Cortex of kidney (tissue), 1 donor: ENCODE measurements around the gene CCNL1.
"Not testable (repeated sequence)": the region's sequence is repeated elsewhere in the genome, so short reads cannot be mapped to it uniquely, and the experiment has no call there.

Experiments used
- DNase-seq: peaks from one replicate; lab custom pipeline; 2025; lab: John Stamatoyannopoulos, UW

CCNL1 gene

DNA sequence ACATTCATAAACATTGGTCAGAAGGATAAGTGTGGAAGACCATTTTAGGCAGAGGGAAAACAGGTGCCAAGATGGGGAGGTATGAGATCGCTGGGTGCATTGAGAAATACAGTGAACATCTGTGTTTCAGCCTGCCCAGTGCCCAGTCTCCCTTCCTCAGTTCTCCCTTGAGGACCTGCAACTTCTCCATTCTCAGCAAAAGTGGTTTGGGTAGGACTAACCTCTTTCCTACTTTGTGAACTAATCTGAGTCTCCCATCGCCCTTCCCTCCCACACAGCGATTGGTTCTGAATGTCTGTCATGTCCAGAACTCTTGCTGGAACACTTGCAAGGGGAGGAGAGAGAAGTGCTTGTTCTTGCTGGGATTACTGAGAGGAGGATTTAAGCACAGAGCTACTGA is 10.9 kb upstream of the CCNL1 start:
- no peak for DNase-seq

DNA sequence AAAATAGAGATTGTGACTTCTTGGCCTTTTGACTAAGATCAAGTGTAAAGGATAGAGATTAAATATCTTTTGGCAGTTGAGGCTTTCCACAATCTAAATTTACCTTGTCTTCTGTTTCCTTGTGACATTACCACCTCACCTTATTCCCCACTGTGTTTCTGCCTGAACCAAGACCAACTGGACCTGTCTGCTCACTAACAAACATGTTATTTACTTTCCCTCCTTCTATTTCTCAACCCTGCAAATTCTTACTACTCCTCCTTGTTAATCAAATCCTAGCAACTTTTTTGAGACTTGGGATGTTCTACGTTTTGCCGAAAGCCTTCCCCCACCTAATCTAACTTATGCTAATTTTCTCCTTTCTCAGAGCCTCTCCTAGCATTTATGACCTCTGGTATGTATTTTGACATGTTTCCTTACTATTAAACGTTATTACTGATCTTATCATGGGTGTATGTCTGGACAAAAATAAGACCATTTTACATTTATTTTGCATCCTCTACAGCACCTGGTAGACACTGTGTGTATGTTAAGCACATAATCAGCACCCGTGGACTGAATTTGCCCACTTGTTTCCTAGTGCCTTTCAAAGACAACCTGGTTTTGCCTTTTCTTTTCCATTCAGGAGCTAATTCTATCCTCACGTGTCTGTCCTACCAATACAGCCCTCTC is 7.6 kb upstream of the CCNL1 start:
- DNase-seq = no peak

GRCh38 chr3:157166561-157166960 is 6.6 kb upstream of the CCNL1 start:
- no peak for DNase-seq

GRCh38 chr3:157166115-157166514 is 6.2 kb upstream of the CCNL1 start:
- no peak for DNase-seq

GRCh38 chr3:157163217-157163953 is 3.4 kb upstream of the CCNL1 start:
- no peak for DNase-seq

GRCh38 chr3:157162620-157163019 is 2.7 kb upstream of the CCNL1 start:
- not testable (repeated sequence) for DNase-seq

GRCh38 chr3:157160658-157161424 is 894 bp upstream of the CCNL1 start:
- no peak for DNase-seq

GRCh38 chr3:157159037-157159761 is 748 bp downstream of the CCNL1 start:
- DNase-seq = no peak

GRCh38 chr3:157157836-157158235 is 2.1 kb downstream of the CCNL1 start:
- no peak for DNase-seq

GRCh38 chr3:157156837-157157635 is 2.9 kb downstream of the CCNL1 start:
- no peak for DNase-seq

- DNase-seq = no peak
These were observed 4.4 kb downstream of the CCNL1 start for GRCh38 chr3:157155591-157155990.

DNA sequence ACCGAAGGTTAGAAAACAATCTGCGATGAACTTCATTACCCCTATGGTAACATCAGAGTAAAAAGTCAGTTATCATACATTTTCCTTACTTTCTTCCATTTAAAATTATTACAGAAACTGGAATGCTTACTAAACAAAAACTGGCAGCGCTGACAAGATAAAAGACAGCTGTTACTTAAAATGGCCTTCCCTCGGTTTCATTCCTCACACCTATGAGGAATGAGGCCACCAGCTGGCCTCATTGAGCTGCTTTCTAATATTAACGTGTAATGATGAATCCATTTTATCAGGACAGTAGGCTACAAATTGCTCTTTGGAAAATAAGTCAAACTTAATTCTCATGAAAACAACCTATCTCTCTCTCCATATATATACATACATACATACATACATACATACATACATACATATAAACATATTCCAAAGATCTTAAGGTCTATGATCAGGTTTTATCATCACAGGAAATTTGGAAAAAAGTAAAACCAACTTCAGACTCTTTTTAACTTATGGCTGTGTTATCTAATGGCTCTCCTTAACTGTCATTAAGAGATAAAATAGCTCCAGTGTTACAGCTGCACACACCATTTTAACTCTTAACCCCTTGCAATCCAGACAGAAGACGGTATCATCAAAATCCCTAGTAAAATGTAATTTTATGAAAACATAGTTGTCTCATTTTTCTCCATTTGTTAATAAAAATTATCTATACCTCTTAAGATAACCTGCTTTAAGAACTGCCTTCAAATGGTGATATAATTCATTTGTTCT is 5.2 kb downstream of the CCNL1 start:
- DNase-seq = no peak

DNA sequence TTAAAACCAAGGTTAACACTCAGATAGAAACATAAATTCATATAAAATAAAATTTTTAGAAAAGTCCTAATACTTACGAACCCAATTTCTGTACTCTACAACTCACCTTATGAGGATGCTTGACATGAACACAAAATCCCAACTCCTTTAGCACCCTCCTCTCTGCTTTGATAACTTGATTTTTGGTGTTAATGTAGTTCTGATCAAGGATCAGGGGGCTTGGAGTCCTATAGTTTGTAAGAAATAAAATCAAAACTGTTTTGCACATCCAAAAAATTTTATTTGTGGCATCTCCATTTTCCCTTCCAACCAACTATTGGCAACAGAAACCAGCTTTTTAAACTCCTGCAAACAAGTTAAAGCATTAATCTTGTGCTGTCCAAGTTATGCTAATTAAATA is 7.0 kb downstream of the CCNL1 start:
- no peak for DNase-seq

DNA sequence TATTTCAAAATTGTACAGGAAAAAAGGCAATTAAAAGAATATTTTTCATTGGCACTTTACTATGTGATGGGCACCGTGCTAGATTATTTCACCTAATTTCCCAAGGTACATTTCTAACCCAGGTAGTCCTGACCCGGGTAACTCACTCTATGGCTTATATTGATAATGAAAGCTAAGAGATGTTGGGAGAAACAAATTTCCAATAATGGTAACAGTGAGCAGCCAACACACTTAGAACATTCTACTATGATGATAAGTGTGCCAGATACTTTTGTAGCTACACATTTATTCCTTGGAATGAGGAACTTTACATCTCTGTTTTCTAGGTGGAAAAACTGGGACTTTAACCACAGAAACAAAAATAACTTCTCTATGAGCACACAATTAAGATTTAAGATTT is 7.5 kb downstream of the CCNL1 start:
- no peak for DNase-seq

- DNase-seq = no peak
These were observed 8.3 kb downstream of the CCNL1 start for GRCh38 chr3:157151627-157152026.

DNA sequence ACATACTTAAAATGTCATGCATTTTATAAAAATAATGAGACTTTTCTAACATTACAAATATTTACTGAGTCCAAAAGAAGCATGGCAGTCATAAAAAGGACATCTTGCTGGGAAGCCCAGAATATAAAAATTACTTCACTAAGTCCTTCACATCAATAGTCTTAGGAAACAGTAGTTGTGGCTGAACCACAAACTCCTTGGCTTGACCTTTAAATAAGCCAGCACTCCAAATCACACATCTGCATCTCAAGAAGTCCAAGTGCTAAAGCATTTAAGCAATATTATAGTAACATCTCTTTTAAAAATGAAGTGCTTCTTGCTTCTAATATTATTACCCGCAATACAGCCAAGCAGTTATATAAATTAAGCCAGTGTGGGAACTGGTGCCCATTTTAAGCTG is 8.8 kb downstream of the CCNL1 start:
- DNase-seq = no peak

DNA sequence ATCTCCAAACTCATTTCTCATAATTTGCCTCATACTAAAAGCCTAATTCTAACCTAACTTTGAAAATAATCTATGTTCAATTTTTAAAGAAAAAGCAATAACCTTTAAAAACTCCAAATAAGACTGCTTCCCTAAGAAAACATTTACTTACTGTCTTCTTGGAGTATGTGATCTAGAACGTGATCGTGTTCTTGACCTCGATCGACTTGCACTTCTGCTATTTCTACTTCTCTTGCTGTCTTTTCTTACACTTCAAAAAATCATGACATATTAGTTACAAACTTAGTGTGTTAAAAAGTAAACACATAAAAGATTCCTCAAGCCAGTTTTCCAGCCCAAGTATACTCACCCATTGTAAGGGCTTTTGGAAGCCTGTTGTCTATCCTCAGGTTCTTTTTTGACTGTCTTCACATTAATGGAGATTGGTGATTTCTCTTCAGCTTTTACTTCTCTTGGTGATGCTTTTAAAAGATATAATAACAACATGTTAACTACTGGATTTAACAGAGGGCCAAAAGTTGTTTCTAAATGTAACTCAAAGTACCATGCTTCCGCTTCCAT is 10.7 kb downstream of the CCNL1 start:
- DNase-seq = no peak

DNA sequence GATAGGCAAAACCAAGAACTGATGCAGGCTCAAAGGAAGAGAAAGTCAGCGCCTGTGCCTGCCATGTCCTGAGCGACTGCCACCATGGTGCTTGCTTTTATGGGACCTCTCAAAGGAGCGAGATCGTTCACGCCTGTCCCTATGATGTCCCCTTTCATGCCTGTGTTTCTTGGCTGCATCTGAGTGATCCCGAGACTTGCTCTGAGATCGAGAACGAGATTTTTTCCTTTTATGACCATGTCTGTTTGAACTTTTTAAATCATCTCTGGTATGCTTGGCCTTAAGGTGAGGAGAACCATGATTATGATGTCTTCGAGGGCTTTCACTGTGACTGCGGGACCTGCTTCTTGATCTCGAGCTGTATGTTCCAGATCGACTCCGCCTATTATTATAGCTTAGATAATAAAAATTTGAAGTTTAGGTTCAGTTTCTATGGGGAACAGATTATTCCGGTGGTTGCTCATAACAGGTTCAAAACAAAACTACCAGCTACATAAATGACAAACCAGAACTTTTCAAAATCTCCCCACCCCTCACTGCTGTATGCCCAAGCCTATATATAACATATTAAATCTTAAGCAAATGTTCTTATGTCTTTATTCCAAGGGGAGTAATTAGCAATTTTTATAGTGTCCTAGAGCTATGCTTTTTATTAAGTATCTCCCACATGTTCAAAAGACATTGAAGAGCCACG is 11.6 kb downstream of the CCNL1 start:
- no peak for DNase-seq

DNA sequence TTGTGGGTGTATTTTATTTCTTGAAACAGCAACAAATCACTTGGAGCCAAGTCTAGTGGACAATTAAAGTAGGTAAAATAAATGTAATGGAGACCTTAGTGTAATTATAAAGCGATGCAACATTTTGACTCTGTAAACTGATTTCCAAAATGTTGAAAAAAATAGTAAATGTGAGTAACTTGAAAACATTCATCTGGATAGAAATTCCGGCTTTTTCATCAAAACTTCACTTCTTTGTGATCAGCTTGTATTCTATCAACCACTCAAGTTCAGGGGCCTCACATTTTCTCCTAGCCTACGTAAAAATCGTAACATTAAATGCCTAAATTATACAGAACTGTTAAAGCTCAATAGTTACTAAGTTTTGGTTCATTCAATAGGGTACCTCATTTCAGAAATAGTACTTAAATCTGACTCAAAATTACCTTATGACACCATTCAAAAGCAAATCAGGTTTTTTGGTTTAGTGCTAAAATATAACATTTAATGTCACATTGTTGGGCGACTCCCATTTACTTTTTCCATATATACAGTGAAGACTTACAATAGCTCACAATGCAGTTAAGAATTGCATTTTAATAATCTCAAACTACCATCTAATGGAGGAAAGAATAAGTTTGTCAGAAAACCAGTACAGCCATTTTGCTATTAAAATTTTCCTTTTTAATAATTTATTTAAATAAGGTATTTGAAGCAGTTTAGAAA is 12.7 kb downstream of the CCNL1 start:
- DNase-seq = no peak
